Endometrium (tissue), 2 donors: ENCODE measurements around the gene TMEM240.
"Not testable (repeated sequence)": the region's sequence is repeated elsewhere in the genome, so short reads cannot be mapped to it uniquely, and the experiment has no call there.

Source experiments
- FAIRE-seq: peaks from 2 replicates; lab custom pipeline; 2012; peaks lifted over from hg19 to GRCh38; lab: Jason Lieb, UNC
- donor health status: control.
- donor health status: control.

Gene TMEM240

DNA sequence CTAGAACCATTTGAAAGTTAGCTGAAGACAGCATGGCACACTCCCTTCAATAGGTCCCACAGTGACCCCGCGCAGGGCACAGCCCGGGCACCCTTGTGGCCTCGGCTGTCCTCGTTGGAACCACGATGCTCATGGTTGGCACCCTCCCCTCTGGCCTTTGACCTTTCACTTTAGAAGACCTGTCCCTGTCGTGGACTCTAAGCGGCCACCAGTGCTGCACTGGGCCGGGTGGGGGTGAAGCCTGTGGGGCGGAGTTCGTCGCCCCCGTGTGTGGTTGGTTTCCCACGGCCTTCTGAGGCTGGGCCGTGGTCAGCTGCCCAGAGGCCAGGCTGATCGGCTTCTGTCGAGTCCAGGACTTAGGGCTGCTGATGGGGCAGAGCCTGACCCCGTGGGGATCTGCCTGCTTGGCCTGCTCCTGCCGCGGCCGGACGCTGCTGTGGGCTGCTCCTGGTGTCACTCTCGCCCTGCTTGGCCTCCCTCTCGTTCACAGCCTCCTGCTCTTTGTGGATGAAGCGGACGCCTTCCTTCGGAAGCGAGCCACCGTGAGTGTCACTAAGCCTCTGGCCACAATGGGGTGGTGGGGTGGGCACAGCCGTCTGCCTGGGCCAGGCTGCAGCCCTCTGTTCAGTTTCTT, 15.6 kb downstream of the TMEM240 start:
- not testable (repeated sequence) for FAIRE-seq

DNA sequence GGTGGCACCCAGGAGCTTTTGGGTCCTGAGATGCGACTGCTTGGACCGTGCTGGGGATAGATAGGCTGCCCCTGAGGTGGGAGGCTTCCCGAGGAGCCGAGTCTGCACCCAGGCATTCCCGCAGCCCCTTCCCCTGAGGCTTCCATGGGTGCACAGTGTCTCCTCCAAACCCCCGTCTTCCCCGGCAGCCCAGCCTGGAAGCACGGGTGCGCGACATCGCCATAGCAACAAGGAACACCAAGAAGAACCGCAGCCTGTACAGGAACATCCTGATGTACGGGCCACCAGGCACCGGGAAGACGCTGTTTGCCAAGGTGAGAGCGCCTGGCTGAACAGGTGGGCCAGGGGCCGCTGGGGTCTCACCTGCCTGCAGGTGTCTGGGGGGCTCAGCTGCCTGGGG, 16.8 kb downstream of the TMEM240 start:
- not testable (repeated sequence) for FAIRE-seq

DNA sequence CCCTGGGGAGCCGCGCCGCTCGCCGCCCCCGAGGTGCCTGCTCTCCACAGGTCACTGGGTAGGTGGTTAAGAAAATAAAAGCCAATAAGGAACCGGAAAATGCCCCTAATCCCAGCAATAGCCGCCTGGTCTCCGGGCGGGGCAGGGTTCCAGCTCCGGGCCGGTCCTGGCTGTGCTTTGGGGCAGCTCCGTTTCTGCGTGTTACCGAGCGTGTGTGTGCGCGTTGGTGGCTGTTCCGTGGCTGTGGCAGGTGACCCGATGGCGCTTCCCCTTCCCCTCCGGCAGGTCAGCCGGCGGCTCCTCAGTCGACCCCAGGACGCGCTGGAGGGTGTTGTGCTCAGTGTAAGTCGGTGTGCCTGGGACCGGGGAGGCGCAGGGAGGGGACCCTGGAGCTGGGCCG, 17.2 kb downstream of the TMEM240 start:
- not testable (repeated sequence) for FAIRE-seq

DNA sequence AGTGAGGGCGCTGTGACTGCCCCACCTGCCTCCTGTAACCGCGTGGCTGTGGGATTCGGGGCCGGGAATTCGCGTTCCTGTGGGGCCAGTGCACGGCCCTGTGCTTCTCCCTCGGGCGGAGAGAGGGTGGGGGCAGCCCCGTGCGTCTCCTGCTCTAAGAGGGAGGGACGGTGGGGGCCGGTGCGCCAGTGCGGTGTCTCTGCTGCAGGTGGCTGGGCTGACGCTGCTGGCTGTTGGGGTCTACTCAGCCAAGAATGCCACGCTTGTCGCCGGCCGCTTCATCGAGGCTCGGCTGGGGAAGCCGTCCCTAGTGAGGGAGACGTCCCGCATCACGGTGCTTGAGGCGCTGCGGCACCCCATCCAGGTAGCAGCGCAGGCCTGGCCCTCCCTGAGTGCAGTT, 17.9 kb downstream of the TMEM240 start:
- FAIRE-seq = not testable (repeated sequence)

DNA sequence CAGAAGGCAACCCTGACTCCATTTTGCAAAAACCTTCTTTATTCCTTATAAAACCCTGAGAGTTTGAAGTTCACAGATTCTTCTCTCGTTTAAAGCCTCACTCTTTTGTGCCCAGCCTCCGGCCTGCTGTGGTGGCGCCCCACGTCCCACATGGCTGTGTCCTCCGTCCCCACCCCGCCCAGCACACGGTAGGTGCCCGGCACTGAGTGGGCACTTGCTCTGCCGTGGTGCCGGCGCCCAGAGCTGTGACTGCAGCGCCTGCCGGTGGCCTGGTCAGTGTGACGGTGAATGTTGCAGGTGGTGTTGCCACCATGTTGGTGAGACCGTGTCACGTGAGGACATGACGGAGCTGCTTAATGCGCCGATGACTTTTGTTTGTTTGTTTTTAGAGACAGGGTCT, 19.1 kb downstream of the TMEM240 start:
- FAIRE-seq = no peak

DNA sequence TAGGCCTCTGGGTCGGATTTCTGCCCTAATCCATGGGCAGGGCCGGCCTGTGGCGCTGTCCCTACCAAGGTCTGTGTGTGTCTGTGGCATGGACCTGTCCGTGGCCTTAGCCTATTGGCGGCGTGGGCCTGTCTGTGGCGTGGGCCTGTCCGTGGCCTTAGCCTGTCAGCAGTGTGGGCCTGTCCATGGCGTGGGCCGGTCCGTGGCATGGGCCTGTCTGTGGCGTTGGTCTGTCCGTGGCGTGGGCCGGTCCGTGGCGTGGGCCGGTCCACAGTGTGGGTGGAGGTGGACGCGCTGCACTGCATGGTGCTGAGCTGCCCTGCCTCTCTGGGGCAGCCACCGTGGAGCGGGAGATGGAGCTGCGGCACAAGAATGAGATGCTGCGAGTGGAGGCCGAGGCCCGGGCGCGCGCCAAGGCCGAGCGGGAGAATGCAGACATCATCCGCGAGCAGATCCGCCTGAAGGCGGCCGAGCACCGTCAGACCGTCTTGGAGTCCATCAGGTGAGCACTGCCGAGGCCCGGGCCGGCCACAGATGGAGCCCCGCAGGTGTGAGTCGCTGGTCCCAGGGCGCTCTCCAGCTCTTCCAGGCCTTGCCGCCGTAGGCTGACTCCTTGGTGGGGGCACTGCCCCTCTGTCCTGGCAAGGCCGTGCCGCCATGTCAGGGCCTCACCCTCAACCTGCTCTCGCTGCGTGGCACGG, 20.5 kb downstream of the TMEM240 start:
- not testable (repeated sequence) for FAIRE-seq

DNA sequence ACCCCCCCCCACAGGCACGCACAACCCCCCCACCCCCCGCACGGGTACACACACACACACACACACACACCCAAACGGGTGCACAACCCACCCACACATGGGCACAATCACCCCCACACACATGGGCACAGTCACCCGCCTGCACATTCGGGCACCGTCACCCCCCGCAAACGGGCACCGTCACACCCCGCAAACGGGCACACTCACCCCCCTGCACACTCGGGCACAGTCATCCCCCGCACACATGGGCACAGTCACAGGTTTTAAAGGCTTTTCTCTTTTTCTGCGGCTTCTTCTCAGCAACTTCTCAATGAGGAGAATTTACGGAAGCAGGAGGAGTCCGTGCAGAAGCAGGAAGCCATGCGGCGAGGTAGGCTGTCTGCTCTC, 21.8 kb downstream of the TMEM240 start:
- not testable (repeated sequence) for FAIRE-seq

DNA sequence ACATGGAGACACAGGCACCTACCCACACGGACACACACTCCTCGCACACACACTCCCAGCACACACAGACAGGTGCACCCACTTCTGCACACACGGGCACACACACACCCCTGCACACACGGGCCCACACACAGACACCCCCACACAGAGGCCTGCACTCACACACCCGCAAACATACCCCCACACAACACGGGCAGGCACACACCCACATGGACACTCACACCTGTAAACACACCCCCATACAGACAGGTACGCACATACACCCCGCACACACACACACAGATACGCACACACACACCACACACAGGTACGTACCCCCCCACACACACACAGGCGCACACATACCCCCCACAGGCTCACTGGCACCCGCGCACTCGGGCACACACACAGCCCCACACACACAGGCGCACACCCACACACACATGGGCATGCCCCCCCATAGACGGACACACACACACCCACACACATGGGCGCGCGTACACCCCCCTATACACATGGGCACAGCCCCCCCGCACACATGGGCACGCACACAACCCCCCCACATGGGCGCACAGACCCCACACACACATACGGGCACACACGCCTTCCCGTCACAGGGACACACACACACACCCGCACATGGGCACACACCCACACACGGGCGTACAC, 22.3 kb downstream of the TMEM240 start:
- no peak for FAIRE-seq

DNA sequence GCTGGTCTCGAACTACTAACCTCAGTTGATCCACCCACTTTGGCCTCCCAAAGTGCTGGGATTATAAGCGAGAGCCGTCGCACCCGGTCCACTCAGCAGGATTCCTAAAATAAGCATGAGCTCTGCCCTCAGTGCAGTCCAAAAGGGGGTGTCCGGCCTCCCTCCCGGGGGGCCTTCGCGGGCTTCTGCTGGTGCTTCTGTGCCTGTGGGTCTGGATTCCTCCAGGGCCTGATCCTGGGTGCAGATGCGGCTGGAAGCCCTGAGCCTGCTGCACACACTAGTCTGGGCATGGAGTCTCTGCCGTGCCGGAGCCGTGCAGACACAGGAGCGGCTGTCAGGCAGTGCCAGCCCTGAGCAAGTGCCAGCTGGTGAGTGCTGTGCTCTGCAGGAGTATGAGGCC, 23.5 kb downstream of the TMEM240 start:
- not testable (repeated sequence) for FAIRE-seq

DNA sequence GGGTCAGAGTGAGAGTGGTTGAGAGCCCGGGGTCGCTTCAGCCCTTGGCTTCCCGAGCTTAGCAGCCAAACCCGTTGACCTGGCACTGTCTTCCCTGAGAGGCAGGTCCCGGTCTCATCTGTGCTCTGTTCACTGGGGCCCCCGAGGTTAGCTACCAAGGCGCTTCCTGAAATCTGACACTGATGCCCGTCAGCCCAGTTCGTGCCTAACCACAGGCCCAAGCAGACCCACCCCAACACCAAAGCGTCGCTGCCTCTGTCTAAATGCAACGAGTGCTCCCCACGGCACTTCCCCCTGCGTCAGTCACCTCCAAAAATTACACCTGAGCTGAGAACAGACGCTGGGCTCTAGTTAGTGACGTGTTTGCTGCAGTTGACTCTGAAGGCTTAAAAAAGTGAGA, 26.0 kb downstream of the TMEM240 start:
- not testable (repeated sequence) for FAIRE-seq

DNA sequence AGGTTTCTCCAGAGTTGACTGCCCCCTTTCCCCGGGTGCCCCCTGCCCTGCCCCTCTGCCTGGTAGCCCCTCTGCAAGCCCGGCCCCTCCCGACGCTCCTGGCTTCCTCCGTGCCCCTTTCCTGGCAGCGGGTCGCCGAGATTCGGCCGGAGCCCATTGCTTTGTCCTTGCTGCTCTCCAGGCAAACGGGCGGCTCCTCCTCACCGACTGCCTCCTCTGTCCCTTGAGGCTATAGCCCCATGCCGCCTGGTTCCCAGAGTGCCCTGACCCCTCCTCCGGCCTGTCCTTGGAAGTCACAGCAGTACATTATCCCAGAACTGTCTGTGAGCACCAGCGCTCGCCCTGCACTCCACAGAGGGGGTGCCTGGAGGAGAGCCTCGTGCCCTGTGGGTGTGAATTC, 26.7 kb downstream of the TMEM240 start:
- not testable (repeated sequence) for FAIRE-seq

DNA sequence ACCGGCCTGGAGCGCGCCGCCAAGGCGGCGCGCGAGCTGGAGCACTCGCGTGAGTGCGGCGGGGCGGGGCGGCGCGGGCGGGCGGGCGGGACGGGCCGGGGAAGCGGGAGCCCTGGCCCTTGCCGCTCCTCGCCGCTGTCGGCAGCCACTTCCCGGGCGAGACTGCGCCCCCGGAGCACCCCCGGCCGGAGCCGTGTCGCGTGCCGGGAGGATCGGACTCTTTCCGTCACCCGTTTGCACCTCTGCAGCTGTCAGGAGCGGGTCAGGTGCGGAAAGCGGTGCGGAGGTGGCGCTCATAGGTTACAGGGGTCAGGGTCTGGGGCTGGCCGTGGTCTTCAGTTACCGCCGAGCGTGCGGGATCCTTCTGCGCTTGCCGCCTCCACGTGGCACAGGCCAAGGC, 28.0 kb downstream of the TMEM240 start:
- not testable (repeated sequence) for FAIRE-seq

DNA sequence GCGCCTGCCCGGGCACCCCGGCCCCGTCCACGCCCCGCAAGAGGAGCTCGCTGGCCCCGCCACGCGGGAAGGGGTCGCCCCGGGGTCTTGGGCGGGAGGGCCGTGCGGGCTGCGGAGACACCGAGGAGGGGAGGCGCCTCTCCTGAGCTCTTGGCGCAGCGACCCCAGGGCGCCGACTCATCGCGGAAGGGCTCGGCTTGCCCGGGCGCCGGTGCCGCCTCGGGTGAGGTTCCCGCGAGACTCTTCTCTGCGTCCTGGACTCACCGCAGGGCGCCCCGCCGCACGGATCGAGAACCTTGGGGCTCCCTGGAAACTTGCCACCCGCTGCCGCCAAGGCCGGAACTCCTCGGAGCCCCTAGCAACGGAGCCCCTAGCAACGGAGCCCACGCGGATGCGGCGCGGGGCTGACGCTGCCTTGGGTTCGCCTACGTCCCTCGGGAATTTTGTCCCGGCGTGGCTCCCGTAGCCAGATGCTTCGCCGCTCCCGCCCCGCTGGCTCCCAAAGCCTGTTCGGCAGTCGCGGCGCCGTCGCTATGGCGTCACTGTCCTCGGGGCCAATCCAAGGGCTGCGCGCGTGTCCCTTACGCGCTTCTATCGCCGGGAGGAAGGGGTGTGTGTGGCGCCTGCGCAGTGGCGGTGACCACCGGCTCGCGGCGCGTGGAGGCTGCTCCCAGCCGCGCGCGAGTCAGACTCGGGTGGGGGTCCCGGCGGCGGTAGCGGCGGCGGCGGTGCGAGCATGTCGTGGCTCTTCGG, 28.7 kb downstream of the TMEM240 start, which contains the start of gene ATAD3A:
Gene ATAD3A (plus strand): TSS at position 630 of the 753 bp plus-strand sequence. CDS start 107 bp downstream, at position 737.
- FAIRE-seq = no peak

DNA sequence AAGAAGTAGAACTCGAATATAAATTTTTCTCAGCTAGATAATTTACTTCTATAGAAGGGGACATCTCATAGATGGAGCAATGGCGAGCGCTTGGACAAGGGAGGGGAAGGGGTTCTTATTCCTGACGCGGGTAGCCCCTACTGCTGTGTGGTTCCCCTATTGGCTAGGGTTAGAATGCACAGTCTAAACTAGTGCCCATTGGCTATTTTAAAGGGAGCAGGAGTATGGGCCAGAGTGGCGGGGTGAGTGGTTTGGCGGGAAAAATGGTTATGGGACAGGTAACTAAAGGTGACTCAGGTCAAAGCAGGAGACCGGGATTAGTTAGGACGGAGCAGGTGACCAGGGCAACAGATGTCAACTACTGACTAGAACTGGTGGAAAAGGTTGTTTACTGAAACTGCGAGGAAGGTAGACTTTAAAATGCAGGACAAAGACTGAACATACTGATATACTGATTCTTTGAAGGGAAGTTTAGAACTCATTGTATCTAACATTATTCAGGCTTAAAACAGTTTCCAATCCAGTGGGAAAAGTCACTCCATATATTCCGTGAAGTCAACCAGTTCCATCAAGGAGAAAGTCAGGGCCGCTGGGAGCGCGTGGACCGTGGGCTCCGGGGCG, 29.4 kb downstream of the TMEM240 start:
- no peak for FAIRE-seq

DNA sequence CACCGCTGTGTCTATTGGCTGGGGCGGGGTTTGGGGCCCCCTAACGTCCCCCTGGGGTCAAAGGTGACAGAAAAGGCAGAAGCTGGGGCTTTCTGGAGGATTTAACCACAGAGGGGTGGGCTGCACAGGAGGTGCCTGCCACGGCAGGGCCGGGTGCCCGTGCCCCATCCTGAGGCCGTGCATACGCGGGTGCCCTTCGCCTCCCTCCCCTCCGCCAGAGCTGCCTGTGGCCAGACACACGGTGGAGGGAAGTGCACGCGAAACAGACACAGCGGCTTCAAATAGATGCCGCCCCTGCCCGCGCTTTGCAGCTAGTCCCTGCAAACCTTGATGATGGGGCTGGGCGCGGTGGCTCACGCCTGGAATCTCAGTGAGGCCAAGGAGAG, 31.0 kb downstream of the TMEM240 start:
- FAIRE-seq = not testable (repeated sequence)

DNA sequence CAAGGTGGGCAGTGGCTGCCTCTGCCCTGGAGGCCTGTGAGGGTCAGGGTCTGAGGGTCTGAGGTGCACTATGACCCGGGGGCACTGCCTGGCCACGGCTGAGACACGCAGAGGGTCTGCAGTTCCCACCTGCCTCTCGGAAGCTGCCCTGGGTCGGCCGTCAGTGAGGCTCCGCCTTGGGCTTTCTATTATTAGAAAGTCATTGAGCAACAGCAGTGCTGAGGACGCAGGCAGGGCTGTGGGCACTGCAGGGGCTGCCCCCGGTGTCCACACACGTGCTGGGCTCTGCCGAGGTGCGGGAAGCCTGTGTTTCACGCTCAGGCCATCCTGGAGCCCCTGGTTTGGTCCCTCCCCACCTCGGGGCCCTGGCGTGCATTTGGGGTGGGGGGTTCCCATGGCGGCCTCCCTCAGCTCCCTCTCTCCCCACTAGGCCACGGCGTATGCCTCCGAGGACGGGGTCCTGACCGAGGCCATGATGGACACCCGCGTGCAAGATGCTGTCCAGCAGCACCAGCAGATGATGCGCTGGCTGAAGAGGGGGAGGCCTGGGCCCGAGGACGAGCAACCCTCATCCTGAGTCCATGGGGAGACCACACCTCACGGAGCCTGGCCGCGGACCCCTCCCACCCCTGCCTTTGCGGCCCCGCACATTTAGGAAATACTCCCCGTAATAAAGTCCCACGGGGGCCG, 31.5 kb downstream of the TMEM240 start:
- FAIRE-seq = not testable (repeated sequence)

DNA sequence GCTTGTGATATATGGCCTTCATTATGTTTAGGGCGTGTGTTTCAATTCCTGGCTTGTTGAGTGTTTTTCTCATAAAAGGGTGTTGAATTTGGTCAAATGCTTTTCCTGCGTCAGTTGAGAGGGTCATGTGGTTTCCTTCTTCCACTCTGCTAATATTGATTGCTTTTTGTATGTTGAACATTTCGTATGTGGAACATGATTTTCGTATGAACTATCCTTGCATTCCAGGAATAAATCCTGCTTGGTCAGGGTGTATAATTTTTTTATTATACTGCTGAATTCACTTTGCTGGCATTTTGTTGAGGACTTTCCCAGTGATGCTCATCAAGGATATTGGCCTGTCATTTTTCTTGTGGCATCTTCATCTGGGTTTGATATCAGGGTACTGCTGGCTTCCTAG, 33.1 kb downstream of the TMEM240 start:
- no peak for FAIRE-seq

DNA sequence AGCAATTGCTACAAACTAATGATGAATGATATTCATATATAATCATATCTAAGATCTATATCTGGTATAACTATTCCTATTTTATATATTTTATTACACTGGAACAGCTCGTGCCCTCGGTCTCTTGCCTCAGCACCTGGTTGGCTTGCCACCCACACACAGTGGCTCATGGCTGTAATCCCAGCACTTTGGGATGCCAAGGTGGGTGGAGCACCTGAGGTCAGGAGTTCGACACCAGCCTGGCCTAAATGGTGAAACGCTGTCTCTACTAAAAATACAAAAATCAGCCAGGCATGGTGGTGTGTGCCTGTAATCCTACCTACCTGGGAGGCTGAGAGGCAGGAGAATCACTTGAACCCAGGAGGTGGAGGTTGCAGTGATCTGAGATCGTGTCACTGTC, 34.6 kb downstream of the TMEM240 start:
- FAIRE-seq = not testable (repeated sequence)

DNA sequence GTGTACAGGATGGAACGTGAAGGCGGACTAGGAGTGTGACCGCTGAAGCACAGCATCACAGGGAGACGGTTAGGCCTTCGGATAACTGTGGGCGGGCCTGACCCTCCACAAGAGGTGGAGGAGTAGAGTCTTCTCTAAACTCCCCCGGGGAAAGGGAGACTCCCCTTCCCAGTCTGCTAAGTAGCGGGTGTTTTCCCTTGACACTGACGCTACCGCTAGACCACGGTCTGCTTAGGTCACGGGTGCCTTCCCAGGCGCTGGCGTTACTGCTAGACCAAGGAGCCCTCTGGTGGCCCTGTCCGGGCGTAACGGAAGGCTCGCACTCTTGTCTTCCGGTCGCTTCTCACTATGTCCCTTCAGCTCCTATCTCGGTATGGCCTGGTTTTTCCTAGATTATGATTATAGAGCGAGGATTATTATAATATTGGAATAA, 35.0 kb downstream of the TMEM240 start:
- FAIRE-seq = peak; percentile 83

DNA sequence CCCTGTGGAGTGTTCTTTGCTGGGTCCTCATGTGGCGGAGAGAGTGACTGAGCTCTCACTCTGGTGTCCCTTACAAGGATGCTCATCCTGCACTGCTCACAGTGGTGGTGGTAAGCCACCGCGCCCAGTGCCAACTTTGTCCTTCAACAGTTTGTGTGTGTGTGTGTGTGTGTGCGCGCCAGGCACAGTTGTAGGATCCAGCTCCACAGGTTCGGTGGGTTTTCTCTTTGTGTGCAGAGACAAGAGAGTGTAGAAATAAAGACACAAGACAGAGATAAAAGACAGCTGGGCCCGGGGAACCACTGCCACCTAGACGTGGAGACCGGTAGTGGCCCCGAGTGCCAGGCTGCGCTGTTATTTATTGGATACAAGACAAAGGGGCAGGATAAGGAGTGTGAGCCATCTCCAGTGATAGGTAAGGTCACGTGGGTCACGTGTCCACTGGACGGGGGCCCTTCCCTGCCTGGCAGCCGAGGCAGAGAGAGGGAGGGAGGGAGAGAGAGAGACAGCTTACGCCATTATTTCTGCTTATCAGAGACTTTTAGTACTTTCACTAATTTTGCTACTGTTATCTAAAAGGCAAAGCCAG, 35.6 kb downstream of the TMEM240 start:
- FAIRE-seq = not testable (repeated sequence)

DNA sequence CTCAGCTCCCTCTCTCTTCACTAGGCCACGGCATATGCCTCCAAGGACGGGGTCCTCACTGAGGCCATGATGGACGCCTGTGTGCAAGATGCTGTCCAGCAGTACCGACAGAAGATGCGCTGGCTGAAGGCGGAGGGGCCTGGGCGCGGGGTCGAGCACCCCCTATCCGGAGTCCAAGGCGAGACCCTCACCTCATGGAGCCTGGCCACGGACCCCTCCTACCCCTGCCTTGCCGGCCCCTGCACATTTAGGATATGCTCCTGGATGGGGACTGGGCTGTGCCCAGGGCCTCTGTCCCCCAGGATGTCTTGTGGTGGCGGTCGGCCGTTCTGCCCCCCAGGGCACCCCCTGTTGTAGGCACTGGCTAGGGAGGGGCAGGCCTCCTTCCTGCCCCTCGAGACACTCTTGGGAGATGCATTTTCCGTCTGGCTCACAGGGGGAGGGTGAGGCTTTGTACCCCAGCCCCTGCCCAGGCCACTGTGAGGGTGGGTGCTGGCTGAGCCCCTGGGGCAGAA, 44.9 kb downstream of the TMEM240 start:
- FAIRE-seq = not testable (repeated sequence)
